Glomerular visceral epithelial cell (primary cell): ENCODE data around the gene WHAMM.
"Not testable (repeated sequence)": the region's sequence is repeated elsewhere in the genome, so short reads cannot be mapped to it uniquely, and the experiment has no call there.

ENCODE experiments used
- DNase-seq: peaks from one replicate; pipeline ENCODE4 v3.0.0-alpha.2; 2016; ENCODE audit errors: extremely low spot score

The WHAMM gene

DNA sequence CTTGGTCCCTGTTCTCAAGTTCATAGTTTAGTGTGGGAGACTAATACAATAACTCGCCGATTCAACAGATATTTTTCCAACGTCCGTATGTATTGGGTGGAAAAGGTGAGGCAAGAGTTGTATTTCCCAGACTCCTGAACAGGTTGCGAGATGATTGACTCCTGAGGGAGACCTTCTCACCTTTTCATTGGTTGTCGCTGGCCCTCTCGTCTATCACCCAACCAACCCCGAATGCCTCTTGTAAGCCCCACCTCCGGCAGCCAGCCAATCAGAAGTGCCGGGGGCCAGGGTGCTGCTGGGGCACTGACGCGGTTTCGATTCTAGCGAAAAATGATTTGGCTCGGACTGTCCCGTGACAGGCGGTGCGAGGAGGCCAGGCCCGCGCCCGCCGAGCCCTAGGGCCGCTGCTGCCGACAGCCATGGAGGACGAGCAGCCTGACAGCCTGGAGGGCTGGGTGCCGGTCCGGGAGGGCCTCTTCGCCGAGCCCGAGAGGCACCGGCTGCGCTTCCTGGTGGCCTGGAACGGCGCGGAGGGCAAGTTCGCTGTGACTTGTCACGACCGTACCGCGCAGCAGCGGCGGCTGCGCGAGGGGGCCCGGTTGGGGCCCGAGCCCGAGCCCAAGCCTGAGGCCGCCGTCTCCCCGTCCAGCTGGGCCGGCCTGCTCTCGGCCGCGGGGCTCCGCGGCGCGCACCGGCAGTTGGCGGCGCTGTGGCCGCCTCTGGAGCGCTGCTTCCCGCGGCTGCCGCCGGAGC, at the start of gene WHAMM:
Gene WHAMM (plus strand): TSS at position 321 of the 753 bp plus-strand sequence. CDS start 99 bp downstream, at position 420.
- peak; percentile 99 for DNase-seq

GRCh38 chr15:82763361-82764116, 45.9 kb upstream of the WHAMM start:
- no peak for DNase-seq

DNA sequence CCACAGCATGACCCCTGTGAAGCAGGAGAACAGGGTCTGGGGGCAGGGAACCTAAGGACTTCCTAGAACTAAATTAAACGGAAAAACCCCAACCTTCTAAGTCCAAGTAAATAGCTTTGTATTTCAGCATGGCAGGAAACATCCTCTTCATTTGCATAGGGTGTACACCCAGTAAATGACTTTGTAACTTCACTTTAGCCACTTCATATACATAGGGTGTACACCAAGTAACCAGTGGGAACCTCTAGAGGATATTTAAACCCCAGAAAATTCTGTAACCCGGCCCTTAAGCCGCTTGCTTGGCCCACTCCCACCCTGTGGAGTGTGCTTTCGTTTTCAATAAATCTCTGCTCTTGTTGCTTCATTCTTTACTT, 45.3 kb upstream of the WHAMM start:
- DNase-seq, result no peak

- DNase-seq, result no peak
These were observed 44.7 kb upstream of the WHAMM start for GRCh38 chr15:82764740-82765139.

GRCh38 chr15:82766201-82766600, 43.2 kb upstream of the WHAMM start:
- DNase-seq, result not testable (repeated sequence)

DNA sequence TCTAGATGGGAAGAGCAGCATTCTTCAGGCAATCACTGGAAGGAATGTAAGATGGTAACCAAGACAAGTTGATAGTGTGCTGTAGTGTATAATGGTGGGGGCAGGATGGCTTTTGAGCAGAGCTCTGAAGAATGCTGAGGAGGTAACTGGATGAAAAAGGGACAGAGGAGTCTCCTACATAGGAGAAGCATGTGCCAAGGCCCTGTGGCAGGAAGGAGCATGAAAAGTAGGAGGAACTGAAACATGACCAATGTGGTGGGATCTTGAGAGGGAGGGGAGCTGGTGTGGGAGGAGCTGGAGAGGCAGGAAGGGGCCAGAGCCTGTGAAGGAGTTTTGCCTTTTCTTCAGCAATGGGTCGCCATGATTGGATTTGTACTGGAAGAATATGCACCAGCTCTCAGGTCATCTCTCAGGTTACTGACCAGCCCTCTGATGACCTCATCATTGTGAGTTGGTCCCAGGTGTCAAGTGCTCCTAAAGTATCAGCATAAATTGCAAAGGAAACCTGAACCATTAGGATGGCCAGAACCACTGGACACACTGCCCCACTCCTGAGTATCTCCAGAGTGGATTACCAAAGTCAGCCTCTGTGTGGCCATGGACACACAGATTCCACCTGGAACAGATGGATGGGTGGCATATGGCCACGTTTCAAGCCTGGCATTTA, 42.1 kb upstream of the WHAMM start:
- no peak for DNase-seq

DNA sequence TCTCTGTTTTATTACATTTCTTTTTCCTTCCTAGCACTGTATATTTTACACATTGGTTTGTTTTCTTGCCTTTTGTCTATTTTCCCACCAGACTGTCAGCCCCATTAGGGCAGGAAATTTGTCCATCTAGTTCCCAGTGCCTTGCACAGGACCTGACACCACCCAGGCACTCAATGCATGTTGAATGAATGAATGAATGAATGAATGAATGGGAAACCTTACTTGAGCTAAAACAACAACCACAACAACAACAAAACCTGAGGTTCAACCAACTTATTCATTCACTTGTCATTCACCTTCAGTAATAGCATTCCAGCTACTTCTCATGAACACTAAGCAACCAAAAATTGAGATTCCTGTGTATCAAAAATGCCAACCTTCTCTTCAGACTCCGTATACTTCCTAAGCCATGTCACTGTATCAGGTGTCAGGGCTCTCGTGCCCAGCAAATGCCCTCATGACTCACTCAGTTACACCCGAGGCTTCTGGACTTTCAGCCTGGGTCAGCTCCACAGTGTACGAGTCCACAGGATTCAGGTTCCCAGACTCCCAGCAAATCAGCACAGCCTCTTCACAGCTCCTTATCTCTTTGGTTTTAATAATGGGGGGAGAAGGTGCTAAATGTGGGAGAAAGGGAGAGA, 40.9 kb upstream of the WHAMM start:
- peak; percentile 23 for DNase-seq

DNA sequence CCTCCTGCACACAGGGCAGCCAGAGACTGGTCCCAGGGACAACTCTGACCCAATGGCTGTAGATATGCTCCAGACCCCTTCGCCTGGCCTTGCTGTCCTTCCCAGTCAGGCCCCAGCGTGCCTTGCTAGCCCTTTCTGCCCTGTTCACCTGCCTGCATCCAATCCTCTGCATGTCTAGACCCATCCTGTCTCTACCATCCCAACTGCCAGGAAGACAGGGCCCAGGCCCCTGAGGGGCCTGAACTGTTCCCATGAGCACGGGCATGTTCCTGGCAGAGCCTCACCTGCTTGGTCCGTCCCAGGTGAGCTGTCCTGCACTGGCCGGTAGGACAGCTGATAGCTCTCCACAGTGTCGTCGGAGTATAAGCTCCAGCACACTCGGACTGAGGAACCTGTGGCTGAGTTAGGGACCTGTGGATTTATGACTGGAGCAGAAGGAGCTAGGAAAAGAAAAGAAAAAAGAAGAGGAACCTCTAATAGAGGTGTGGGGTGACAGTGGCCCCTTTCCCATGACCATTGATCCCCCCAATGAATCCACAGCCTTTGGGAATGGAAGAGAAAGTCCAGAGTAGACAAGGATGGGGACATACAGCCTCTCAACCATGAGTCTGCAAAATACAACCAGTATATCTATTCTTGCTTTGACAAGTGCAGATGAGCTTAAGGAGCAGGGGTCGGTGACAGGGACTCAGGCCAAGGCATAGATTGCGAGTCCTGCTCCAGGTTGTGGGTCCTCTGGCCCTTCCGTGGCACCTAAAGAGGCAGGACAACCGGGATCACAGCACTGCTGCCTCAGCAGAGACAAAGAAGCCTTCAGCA, 37.4 kb upstream of the WHAMM start:
- no peak for DNase-seq

- no peak for DNase-seq
These were observed 34.9 kb upstream of the WHAMM start for GRCh38 chr15:82774496-82774895.

- no peak for DNase-seq
These were observed 30.7 kb upstream of the WHAMM start for GRCh38 chr15:82778755-82779154.

GRCh38 chr15:82781349-82781748, 28.1 kb upstream of the WHAMM start:
- DNase-seq, result no peak

DNA sequence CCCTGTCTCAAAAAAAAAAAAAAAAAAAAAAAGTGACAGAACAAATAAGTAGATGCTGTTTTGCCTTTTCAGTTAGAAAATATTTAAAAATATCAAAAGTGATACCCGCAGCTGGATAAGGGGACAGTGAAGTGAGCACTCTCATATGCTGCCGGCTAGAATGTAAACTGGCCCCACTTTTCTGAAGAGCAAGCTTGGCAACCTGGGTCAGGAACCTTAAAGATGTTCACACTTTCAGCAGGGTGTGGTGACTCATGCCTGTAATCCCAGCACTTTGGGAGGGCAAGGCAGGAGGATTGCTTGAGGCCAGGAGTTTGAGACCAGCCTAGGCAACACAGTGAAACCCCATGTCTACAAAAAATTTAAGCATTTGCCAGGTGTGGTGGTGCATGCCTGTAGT, 20.9 kb upstream of the WHAMM start:
- DNase-seq, result no peak

GRCh38 chr15:82789491-82789890, 19.9 kb upstream of the WHAMM start:
- no peak for DNase-seq

- no peak for DNase-seq
These were observed 19.1 kb upstream of the WHAMM start for GRCh38 chr15:82790321-82790720.

DNA sequence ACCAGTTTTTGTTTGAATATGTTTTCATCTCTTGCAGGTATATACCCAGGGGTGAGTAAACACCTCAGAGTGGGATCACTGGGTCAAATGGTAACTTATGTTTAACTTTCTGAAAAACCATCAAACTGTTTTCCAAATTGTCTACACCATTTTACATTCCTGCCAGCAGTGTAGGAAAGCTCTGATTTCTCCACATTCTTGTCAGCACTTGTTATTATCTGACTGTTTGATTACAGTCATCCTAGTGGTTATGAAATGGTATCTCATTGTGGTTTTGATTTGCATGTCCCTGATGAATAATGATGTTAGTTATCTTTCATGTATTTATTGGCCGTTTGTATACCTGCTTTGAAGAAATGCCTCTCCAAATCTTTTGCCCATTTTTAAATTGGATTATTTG, 17.4 kb upstream of the WHAMM start:
- DNase-seq, result no peak

DNA sequence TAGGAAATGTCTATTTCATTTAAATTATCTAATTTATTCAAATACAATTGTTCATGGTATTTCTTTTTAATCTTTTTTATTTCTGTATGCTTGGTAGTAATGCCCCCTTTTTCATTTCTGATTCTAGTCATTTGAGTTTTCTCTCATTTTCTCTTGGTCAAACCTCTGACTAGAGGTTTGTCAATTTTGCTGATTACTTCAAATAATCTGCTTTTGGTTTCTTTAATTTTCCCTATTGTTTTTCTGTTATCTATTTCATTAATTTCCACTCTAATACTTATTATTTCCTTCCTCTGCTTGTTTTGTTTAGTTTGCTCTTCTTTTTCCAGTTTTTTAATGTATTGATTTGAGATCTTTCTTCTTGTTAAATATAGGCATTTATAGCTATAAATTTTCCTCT, 15.7 kb upstream of the WHAMM start:
- DNase-seq, result no peak

DNA sequence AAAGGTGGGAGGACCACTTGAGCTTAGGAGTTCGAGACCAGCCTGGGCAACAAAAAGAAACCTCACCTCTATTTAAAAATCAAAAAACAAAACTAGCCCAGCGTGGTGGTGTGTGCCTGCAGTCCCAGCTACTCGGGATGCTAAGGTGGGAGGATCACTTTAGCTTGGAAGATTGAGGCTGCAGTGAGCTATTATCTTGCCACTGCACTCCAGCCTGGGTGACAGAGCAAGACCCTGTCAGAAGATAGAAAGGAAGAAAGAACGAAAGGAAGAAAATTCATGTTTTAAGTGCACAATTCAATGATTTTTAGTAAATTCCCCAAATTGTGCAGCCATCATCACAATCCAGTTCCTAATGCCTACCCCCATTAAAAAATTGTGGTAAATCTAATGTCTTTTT, 11.3 kb upstream of the WHAMM start:
- DNase-seq, result no peak

- no peak for DNase-seq
These were observed 10.8 kb upstream of the WHAMM start for GRCh38 chr15:82798531-82799166.

GRCh38 chr15:82799183-82799841, 10.1 kb upstream of the WHAMM start:
- no peak for DNase-seq

DNA sequence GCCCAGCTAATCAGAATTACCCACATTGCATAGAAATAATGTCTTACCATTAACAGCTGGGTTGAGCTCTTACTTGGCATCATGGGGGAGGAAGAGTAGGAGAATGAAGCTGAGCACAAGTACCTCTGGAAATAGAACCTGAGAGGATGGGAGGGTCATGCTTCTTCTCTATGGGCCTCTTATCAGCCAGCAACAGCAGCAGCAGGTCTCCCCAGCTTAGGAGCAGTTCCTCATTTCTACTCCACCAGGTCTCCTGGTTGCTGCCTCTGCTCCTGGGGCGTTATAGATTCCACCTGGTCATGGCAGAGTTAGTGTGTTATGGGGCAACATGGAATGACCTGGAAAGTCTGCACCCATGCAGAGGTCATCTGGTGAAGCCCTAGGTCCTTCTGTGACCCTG, 6.9 kb upstream of the WHAMM start:
- DNase-seq, result no peak
